GM21717 (cell line): ENCODE measurements around the gene LRRC52.

ENCODE experiments used
- ATAC-seq: cut with Tn5 transposase; IDR thresholded peaks from one replicate; pipeline ENCODE4 v1.9.1; 2021; ENCODE audit warnings: mild to moderate bottlenecking, moderate library complexity; ENCODE audit not compliant: unreplicated experiment

LRRC52 gene, protein sequence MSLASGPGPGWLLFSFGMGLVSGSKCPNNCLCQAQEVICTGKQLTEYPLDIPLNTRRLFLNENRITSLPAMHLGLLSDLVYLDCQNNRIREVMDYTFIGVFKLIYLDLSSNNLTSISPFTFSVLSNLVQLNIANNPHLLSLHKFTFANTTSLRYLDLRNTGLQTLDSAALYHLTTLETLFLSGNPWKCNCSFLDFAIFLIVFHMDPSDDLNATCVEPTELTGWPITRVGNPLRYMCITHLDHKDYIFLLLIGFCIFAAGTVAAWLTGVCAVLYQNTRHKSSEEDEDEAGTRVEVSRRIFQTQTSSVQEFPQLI

DNA sequence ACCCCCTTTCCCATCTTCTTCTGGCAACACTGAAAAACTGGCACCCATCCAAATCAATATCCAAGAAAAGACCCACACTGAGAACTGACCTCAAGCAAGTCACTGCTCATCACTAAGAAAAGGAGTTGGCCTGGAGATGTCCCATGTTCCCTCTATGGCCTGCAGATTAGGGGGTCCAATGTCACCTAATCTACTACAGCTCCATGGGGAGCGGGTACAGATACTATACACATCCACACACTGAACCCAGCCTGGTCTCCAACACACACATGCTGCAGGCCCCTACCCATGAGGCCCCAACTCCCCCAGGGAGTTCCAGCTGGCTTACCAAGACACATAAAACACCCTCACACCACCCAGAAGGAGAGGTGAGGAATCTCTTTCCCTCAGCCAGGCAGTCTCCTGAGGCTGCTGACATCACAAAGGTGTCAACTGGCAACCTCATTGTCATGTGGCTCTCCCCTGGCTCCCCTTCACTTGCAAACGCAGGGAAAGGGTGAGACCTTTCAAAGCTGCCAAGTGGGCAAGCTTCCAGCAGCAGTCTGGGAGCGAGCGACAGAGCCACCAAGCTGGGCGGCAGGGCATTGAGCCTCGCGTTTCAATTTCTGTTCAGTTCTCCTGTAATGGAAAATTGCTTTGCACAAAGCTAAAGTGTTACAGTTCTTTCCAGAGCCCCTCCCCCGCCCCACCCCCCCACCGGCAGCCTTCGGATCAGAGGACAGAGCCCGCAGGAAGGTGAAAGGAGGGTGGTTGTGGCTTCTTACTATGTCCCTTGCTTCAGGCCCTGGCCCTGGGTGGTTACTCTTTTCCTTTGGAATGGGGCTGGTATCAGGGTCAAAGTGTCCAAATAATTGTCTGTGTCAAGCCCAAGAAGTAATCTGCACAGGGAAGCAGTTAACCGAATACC, at the start of gene LRRC52:
Gene LRRC52 (plus strand): TSS at position 469 of the 907 bp plus-strand sequence. CDS start 297 bp downstream, at position 766.
- no peak for ATAC-seq

DNA sequence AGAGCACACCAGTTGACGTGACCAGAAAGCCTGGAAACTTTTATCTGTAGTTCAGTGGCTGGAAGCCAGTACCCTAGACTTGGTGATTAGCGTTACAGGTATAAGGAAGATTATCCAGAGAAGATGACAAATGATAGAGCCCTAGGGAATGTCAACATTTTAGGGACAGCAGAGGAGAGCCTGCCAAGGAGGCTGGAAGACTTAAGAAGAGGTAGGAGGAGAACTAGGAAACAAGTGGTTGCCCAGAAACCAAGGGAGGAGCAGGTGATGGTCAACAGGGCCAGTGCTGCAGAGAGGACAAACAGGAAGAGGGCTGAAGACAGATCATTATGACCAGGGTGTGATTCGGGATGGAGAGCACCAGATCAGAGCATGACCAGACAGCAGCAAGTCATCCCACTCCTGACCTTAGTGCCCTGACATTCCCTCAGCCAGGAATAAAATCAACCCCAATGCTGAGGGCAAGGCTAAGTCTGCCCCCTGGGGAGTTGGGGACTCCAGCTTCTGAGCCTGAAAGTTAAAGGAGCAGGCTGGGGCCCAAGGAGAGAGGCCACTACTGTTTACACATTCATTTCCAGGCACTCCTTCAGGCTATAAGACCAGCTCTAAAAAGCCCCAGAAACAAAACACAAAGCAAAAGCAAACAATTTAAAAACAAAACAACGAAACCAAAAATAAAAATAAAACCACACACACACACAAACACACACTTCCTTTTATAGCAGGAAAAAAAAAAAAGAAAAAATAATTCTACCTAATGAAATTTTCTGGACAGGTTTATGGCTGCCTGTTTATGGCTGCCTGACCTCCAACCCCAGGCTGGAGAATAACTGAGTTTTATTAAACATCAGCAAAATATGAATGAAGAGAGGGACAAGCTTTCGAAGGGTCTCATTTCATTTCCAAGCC, 48.6 kb upstream of the LRRC52 start:
- ATAC-seq, result no peak

DNA sequence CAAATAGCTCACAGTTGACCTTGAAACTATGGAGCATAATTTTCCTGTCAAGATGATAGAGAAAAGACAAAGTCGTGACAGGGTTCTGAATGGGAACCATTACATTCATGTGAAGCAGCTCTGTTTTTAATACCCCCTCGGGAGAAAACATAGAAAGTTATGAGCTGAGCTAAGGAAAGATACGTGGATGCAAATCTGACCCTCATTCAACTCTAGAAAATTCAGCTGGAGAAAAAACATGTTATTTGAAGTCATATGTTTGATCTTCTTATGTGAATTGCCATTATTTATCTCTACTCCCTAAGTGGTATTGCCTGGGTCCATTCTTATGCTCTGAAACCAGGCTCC, 48.0 kb upstream of the LRRC52 start:
- ATAC-seq, result no peak

DNA sequence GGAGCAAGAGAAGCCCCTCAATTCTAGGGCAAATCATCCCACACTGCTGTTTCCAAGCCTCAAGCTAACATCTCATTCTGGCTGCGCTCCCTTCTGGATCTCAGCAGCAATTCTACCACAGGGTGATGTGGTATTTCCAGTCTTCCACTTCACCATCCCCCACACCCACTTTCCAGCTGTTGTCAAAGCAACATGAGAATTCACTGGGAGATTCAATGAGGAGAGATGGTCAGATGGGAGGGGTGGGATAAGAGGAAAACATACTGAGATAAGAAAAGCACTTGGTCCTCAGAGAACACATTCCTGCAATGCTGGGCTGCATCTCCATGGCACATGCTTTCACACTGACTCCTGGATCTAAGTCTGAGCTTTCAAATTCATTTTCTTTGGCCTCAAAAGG, 47.3 kb upstream of the LRRC52 start:
- ATAC-seq, result no peak

DNA sequence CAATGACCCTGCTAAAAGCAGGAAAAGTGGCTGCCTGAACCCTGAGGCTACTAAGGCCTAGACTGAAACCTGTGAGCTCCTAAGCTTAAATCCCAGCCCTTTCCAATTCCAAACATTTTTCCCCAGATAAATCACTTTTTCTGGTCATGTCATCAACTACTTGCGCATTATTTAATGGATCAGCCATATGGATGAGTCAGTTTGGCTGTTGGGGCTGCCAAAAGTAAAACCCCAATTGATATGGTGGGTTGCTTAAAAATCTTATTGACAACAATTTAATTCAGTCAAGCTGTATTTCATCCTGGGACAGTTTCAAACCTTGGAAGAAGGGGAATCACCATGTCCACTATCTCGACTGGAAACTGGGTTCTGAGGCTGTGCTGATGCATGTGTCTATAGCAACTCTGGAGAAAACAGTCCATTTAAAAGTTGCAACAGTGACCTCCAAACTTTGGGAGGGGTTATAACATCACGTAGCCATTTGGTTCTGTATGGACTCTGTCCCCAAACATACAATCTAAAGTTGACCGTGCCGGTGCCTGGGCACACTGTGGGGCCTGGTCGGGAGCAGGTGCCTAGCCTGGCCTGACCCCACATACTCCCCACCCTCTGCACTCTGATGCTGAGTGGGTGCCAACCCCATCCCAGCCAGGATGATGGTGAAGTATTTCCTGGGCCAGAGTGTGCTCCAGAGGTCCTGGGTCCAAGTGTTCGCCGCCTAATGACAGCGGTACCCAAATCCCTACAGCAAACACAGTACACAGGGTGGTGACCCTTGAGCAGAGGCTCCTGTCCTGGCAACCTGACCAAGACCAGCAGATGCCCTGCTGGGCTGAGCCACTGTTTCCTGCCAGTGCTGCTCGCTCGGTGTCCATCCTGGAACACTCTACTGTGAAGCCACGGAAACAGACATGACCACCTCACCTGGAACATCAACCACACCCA, 46.5 kb upstream of the LRRC52 start:
- no peak for ATAC-seq

DNA sequence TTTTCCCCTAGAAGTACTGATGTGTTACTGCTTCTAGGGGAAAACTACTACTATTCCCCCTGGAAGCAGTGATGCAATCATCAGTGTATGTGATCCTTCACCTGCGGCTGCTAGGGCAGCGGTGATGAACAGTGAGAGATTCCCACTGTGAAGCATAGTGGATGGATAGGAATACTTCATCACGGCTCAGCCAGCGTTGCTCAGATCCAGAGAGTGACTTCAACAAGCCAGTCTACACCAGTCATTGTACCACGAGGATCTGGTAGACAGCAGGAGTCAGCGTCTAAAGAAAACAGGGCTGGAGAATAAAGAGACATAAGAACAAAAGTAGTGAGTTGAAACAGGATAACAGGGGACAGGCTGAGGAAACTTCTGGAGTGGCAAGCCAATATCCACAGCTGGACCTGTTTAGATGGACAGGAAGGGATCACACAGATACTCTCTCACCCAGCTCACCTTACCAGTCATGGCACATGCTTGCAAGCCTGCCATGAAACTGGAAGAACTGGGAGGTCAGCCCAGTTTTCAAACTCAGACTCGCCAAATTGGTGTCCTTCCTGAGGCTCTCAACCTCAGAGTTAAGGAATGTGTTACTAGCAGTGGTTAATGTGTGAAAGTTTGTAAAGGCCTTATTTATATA, 42.4 kb upstream of the LRRC52 start:
- ATAC-seq, result no peak

DNA sequence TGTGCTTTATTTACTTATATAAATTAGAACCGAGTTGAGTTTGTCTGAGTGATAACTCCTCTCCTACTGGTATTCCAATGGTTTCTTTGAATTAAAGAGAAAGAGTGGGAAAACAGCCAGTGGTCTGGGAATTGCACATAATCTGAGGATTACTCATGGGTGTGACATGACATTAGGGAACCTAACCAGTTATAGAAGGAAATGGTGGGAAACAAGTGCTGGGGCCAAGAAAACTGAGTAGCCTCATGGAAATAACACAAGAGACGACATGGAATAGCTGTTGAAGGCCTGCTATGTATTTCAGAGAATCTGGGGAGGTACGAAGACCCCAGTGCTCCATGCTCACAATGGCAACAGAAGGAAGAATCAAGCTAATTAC, 41.8 kb upstream of the LRRC52 start:
- no peak for ATAC-seq

DNA sequence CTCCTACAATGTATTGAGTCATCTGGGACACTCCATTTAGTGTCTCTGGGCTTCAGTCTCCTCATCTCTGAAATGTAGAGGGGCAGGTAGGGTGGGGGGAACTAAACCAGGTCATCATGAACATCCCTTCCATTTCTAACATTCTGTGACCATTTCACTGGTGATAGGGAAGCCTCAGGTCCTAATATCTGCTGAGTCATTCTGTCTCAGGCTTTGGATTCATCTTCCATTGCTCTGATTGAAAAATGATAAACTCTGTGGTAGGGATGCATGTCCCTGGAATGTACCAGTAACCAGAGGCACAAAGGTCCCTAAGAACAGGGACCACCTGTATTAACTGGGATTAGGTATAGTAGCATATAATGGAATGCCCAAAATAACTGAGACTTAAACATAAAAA, 36.2 kb upstream of the LRRC52 start:
- no peak for ATAC-seq

DNA sequence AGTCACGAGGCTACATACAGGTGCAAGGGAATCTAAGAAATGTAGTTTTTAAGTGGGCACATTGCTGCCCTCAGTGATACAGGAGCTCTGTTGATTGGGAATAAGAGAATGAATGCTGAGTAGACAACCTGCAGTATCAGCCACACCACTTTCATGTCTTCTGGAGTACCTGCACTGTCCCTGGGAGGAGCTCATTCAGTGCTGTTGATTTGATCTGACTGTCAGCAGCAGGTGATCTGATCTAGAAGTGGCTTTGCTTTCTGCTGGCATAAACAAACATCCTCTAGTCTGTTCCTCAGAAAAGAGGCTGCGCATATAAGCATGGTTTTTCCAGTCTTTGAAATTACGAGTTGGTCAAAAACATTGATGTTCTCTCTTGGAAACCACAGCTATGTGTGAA, 35.5 kb upstream of the LRRC52 start:
- ATAC-seq, result no peak

DNA sequence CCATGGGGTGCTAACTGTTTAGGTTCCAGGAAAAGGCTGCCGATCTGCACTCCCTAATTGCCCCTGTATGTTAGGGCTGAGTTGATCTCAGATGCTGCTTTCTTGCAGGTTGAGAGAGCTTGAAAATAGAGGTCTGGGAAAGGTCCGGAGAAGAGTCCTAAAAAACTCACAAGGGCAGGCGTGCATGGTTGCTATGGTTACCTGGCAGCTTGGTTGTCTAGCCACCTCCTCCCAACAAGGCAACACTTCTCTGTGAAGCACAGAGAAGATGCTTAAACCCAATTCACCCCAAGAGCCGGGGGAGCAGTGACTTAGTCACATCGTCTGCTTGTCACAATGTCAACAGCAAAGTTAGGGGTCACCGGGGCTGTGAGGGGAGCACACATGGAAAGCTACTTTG, 31.0 kb upstream of the LRRC52 start:
- no peak for ATAC-seq

DNA sequence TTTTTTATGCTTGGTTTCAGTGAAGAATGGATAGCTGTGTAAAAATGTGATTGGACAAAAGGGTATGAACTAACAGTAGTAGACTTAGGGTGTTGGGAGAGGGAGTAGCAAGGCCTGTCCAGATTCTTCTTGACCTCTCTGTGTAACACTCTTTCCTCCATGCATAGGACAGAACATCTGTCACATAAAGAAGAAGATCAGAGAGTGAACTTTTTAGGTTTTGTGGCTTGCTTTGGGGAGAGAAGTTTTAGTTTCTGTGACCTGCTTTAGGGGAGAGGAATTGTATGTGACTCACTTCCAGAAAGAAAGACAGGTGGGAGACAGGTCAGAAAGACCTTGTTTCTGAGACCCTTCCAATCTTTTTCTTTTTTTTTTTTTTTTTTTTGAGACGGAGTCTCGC, 27.3 kb upstream of the LRRC52 start:
- ATAC-seq, result no peak

DNA sequence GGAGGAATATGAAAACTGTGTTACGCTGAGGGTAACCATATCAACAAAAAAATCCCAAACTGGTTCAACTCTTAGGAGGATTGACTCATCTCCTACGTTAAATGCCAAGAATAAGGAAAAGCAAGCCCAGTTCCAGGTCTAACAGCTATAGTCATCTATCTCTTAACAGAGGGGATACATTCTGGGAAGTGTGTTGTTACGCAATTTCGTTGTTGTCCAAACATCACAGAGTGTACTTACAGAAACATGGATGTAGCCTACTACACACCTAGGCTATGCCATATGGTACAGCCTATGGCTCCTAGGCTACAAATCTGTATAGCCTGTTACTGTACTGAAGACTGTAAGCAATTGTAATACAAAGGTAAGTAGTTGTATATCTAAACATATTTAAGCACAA, 23.2 kb upstream of the LRRC52 start:
- no peak for ATAC-seq

DNA sequence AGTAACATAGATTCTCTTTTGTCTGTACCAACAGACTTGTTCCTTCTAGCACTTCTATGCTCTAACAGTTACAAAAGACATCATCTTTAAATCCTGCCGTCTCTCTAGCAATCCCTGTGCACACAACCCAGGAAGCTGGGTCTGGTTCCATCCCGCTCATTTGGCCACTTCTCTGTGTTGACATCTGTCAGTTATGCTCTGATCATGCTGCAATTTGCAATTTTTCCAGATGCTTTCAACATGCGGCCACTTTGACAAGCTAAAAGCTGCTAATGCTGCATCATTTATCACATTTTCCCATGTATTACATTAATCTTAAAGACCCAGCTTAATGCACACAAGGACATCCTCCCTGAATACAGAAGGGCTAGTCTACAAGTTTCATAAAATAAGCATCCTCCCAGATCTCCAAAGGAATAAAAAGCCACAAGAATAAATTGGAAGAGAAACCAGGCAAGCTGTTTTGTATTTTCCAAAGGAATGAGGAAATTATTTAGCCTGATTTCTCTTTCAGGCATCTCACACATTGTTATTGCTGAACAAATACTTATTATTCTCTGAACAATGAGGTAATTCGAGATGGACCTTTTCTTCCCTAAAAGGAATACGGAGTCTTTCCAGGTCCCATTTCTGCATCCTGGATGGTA, 19.0 kb upstream of the LRRC52 start:
- ATAC-seq, result no peak

DNA sequence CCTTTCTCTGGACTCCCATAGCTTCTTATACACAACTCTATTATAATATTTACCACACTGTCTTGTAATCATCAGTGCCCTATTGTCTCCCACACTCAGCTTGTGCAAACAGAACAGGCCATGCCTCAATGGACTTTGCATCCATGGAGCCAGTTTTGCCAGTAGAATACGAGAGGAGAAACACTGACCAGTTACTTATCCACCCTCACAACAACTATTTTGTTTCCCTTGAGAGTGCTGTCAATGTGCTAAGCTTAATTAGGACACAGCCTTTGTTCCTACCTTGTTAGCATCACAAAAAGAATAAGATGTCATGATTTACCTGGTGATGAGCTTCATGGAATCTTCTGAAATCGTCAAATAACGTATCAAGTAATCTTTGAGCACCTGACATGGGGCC, 18.1 kb upstream of the LRRC52 start:
- ATAC-seq, result no peak

DNA sequence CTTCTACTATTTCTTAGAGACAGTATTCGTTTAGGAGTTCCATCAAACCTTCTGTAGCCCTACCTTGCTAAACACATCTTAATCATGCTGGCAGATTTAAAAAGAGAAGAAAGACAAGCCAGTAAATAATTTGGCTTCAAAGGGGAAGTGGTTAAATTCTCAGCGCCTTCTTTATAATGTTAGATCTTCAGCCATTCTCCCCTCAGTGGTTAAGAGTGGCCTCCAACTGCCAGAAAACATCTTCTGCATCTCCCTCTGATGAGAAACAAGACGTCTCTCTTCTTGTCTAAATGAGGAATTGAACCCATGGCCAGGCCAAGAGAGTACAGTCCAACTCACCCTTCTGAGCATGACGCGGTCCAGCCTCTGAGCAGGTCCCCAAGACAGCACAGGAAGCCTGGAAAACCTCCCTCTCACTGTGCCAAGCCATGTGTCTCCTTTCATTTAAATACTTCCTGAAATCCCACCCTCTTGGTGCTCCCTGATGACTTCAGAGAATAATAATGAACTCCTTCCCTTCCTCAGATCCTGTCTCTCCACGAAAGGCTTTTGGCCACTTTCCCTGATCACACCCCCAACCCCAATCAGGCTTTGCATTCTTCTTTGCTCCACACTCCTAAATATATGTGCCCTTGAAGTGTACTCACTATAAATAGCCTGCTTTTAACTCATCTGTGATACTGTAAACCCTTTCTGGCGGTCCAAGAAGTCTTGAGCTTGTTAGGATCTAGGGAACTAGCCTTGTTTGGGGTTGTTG, 16.4 kb upstream of the LRRC52 start:
- ATAC-seq, result no peak

DNA sequence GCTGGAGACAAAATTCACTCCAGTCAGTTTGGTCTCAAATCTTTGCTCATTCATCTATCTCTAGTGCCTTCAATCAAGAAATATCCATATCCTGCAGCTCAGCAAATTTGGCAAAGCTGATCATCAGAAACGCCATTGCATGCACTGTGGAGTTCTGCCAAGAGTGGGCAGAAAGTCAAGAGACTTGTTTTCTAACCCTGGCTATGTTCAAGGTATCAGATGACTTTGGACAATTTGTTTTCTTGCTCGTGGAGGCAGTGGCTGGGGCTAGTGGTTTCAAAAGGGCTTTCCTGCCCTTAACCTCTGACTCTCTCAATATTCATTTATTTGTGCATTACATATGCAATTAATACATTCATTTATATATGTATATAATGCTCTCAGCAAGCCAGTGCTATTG, 12.8 kb upstream of the LRRC52 start:
- ATAC-seq, result no peak

DNA sequence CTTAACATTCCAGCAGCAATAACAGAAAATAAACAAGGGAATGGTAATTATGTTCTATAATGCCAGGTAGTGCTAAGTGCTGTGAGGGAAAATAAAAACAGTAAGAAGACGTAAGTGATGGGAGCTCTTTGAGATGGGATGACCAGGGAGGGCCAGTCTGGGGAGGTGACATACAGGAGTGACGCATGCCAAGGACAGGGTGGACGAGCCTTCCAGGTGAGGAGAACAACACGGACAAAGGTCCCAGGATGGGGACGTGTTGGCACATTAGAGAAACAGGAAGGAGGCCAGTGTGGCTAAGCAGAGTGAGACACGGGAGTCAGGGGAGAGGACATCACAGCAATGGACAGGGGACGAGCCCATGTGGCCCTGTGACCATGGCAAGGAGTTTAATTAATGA, 11.7 kb upstream of the LRRC52 start:
- ATAC-seq, result no peak

DNA sequence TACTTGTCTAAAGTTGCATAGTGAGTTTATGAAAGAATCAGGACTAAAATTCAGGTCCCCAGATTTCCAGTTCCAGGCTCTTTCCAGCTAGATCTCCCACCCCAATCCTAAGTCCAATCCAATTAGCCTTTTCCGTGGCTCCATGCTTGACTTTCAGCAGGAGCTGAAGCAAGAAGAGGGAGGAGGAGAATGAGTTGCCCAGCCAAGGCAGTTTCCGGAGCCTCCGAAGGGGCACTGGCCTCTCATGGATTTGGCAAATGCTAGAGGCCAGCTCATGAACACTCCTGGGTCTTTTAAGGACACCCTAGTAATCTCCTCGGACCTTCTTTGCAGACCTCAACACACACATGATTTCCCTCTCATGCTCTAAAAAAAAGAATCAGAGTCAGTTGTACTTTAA, 10.5 kb upstream of the LRRC52 start:
- ATAC-seq, result no peak

DNA sequence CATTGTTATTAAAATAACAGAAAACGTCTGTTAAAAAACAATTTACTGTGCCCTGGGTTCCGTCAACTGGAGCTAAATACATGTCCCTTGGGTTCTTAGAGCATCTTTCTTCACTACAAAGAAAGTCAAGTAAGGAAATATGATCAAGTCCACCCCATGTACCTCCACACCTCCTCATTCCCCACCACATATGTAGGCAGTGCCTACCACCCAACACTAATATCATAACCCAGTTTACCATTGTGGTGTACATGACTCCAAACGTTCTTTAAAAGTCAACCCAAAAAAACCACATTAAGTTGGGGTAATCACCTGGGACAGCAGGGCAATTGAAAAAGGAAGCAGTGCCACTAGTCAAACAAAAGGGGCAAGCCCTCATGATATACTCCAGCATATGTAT, 7.8 kb upstream of the LRRC52 start:
- no peak for ATAC-seq
